Medulla oblongata (tissue), 1 donor: Measurements from ENCODE around the gene MTOR.

Experiments used
- DNase-seq: peaks from one replicate; pipeline ENCODE4 v3.0.0-alpha.2; 2015; ENCODE audit errors: extremely low spot score

MTOR gene

GRCh38 chr1:11151114-11151513 lies 111.2 kb downstream of the MTOR start:
- DNase-seq: no peak

- no peak for DNase-seq
Observed at GRCh38 chr1:11150326-11150725, 112.0 kb downstream of the MTOR start.

GRCh38 chr1:11147197-11147770 lies 115.1 kb downstream of the MTOR start:
- DNase-seq: no peak

GRCh38 chr1:11145741-11146140 lies 116.6 kb downstream of the MTOR start:
- no peak for DNase-seq

GRCh38 chr1:11144570-11145256 lies 117.6 kb downstream of the MTOR start:
- DNase-seq: no peak

- no peak for DNase-seq
Observed at GRCh38 chr1:11143907-11144306, 118.4 kb downstream of the MTOR start.

- DNase-seq: no peak
Observed at GRCh38 chr1:11143401-11143800, 119.0 kb downstream of the MTOR start.

GRCh38 chr1:11142618-11143391 lies 119.5 kb downstream of the MTOR start:
- no peak for DNase-seq

- no peak for DNase-seq
Observed at GRCh38 chr1:11138952-11139351, 123.4 kb downstream of the MTOR start.

- no peak for DNase-seq
Observed at GRCh38 chr1:11138029-11138428, 124.3 kb downstream of the MTOR start.

- DNase-seq: no peak
Observed at GRCh38 chr1:11134898-11135266, 127.5 kb downstream of the MTOR start.

- no peak for DNase-seq
Observed at GRCh38 chr1:11134251-11134897, 128.0 kb downstream of the MTOR start.

- no peak for DNase-seq
Observed at GRCh38 chr1:11132563-11133293, 129.6 kb downstream of the MTOR start.

GRCh38 chr1:11131816-11132215 lies 130.5 kb downstream of the MTOR start:
- no peak for DNase-seq

GRCh38 chr1:11130406-11130805 lies 131.9 kb downstream of the MTOR start:
- DNase-seq: no peak

GRCh38 chr1:11129649-11130390 lies 132.5 kb downstream of the MTOR start:
- no peak for DNase-seq

- DNase-seq: no peak
Observed at GRCh38 chr1:11126569-11126968, 135.8 kb downstream of the MTOR start.

- no peak for DNase-seq
Observed at GRCh38 chr1:11125931-11126330, 136.4 kb downstream of the MTOR start.

GRCh38 chr1:11124965-11125364 lies 137.4 kb downstream of the MTOR start:
- DNase-seq: no peak

GRCh38 chr1:11116318-11116717 lies 146.0 kb downstream of the MTOR start:
- DNase-seq: no peak

GRCh38 chr1:11114966-11115365 lies 147.4 kb downstream of the MTOR start:
- DNase-seq: no peak
